Mammary epithelial cell (primary cell): ENCODE data around the gene STX18.

Source experiments
- EZH2 ChIP-seq: IDR thresholded peaks from 2 replicates; pipeline ENCODE4 v1.6.1; 2012; ENCODE audit warnings: low read length, inconsistent platforms, borderline replicate concordance
- TF ChIP-seq, protein P1 (sequence below), 2 donors: IDR thresholded peaks in 1 of 2; conservative IDR thresholded peaks in 1 of 2; 2 replicates each; pipeline ENCODE4 v1.5.1; 2011 to 2012; ENCODE audit warnings: inconsistent platforms in 2 of 2, low read length in 2 of 2, mild to moderate bottlenecking in 2 of 2, control low read depth in 1 of 2, low read depth in 1 of 2; ENCODE audit not compliant: insufficient read depth in 1 of 2; ENCODE audit errors: extremely low read depth in 1 of 2

DNA sequence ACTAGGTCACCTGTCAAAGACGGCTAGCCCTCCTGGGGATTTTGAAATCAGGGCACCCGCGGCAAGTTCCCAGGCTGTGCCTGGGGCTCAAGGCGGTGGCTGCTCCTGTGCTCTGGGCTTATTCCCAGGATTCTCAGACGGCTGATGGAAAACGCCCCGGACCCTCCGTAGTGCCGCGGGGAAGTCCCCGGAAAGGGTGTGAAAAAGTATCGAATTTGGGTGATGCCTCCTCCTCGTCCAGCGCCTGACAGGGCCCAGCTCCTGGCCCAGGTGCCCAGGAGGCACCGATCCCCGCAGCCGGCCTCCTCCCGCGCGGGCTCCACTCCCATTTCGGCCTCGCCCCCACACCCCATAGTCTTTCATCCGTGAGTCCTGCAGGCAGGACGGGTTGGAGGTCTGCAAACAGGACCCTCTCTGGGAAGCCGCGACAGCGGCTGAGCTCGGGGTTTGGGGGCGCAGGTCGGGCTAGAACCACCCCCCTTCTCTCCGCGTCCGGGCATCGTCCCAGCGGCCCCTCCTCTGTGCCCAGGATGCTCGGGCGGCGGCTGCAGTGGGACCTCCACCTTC lies 156.0 kb downstream of the STX18 start:
- TF ChIP-seq, protein P1, sequence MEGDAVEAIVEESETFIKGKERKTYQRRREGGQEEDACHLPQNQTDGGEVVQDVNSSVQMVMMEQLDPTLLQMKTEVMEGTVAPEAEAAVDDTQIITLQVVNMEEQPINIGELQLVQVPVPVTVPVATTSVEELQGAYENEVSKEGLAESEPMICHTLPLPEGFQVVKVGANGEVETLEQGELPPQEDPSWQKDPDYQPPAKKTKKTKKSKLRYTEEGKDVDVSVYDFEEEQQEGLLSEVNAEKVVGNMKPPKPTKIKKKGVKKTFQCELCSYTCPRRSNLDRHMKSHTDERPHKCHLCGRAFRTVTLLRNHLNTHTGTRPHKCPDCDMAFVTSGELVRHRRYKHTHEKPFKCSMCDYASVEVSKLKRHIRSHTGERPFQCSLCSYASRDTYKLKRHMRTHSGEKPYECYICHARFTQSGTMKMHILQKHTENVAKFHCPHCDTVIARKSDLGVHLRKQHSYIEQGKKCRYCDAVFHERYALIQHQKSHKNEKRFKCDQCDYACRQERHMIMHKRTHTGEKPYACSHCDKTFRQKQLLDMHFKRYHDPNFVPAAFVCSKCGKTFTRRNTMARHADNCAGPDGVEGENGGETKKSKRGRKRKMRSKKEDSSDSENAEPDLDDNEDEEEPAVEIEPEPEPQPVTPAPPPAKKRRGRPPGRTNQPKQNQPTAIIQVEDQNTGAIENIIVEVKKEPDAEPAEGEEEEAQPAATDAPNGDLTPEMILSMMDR (conservative IDR thresholded peaks at IDR 0.05 in 1 of 2, IDR thresholded peaks at IDR 0.05 in 1 of 2; ENCODE audit: extremely low read depth in 1 of 2, insufficient read depth in 1 of 2, low read depth in 1 of 2, low read length in 2 of 2), result no peak
- TF ChIP-seq EZH2, result no peak
